Nephron progenitor cell (in vitro differentiated cells): Measurements from ENCODE around the gene PCDH18.
A peak's percentile ranks its signal among the peaks of the same experiment; 100 is the strongest.

Experiments used
- DNase-seq: peaks from one replicate; pipeline ENCODE4 v3.0.0; 2021
- H3K27ac Mint-ChIP-seq: 2 replicates; pipeline ENCODE4 v1.8.0; 2021; ENCODE audit warnings: mild to moderate bottlenecking, moderate library complexity, mixed read lengths
- H3K27me3 Mint-ChIP-seq: 2 replicates; pipeline ENCODE4 v1.8.0; 2021; ENCODE audit warnings: mild to moderate bottlenecking, low read depth, mixed read lengths; ENCODE audit not compliant: poor library complexity
- H3K36me3 Mint-ChIP-seq: 2 replicates; pipeline ENCODE4 v1.8.0; 2021; ENCODE audit warnings: low read depth, mixed read lengths
- H3K4me1 Mint-ChIP-seq: 2 replicates; pipeline ENCODE4 v1.8.0; 2021; ENCODE audit warnings: mixed read lengths
- H3K4me3 Mint-ChIP-seq: 2 replicates; pipeline ENCODE4 v1.8.0; 2021; ENCODE audit warnings: mild to moderate bottlenecking, moderate library complexity, mixed read lengths
- H3K9me3 Mint-ChIP-seq: 2 replicates; pipeline ENCODE4 v1.8.0; 2021; ENCODE audit warnings: mild to moderate bottlenecking, moderate library complexity, mixed read lengths
- TF ChIP-seq, protein P1 (sequence below): fragments of 200-600 bp; sonication (generic); IDR thresholded peaks from 2 replicates; pipeline ENCODE4 v1.5.0; 2021; ENCODE audit warnings: antibody characterized with exemption

Gene PCDH18

DNA sequence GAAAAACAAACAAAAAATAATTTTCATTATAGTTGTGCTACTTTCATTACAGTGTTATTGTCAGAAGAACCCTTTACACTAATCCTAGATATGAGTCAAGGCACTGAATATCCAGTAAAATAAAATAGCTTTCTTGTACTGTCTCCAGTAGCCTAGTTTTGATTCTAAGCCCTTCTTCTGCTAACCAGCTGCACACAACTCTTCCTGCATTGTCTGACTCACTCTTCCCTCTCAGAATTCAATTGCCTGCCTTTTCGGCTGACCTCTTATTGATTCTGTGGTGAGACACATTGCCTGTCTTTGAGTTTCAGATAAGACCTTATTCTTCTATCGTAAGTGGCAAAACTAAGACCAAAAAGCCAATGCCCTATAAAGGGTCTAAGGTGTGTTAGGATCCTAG, 26.7 kb upstream of the PCDH18 start:
- H3K9me3 Mint-ChIP-seq: no peaks in the 10 kb centered on the region
- no peaks in the 10 kb centered on the region for H3K27me3 Mint-ChIP-seq

DNA sequence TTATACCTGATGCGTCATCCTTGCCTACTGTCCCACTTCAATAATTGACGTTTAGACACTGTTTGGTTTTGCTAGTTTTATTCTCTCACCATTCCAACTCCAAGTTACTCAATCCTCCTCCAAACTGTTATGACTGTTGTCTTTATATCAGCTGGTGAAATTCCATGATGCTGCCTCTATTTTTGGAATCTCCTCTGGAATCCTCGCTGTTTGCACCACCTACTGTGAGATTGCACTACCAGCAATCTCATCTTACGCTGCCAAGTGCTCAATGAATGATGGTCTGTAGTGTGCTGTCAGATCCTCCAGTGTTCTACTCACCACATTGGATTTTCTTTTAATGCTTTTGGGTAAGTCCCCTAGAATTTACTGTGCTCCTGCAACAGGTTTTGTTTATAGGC, 13.2 kb upstream of the PCDH18 start:
- H3K4me3 Mint-ChIP-seq: no peak overlapping the region
- H3K36me3 Mint-ChIP-seq: no peaks in the 10 kb centered on the region
- no peaks in the 10 kb centered on the region for H3K9me3 Mint-ChIP-seq
- H3K27me3 Mint-ChIP-seq: no peaks in the 10 kb centered on the region
- no peak for DNase-seq
- peak overlapping the region; percentile 40 for H3K27ac Mint-ChIP-seq
- TF ChIP-seq, protein P1, sequence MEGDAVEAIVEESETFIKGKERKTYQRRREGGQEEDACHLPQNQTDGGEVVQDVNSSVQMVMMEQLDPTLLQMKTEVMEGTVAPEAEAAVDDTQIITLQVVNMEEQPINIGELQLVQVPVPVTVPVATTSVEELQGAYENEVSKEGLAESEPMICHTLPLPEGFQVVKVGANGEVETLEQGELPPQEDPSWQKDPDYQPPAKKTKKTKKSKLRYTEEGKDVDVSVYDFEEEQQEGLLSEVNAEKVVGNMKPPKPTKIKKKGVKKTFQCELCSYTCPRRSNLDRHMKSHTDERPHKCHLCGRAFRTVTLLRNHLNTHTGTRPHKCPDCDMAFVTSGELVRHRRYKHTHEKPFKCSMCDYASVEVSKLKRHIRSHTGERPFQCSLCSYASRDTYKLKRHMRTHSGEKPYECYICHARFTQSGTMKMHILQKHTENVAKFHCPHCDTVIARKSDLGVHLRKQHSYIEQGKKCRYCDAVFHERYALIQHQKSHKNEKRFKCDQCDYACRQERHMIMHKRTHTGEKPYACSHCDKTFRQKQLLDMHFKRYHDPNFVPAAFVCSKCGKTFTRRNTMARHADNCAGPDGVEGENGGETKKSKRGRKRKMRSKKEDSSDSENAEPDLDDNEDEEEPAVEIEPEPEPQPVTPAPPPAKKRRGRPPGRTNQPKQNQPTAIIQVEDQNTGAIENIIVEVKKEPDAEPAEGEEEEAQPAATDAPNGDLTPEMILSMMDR: no peak
- peaks cover 46% of the 10 kb centered on the region for H3K4me1 Mint-ChIP-seq

More for the DNA sequence above, 26.7 kb upstream of the PCDH18 start:
- Mint-ChIP-seq H3K4me3 (no peak overlapping the region), H3K36me3 (no peaks in the 10 kb centered on the region), H3K4me1 (no peaks in the 10 kb centered on the region), H3K27ac (no peak overlapping the region)
- TF ChIP-seq, protein P1: no peak
- no peak for DNase-seq

GRCh38 chr4:137543648-137544047, 11.4 kb upstream of the PCDH18 start:
- H3K27ac Mint-ChIP-seq: peak overlapping the region; percentile 52
- H3K4me1 Mint-ChIP-seq: peaks cover 46% of the 10 kb centered on the region
- H3K36me3 Mint-ChIP-seq: no peaks in the 10 kb centered on the region
- no peak overlapping the region for H3K4me3 Mint-ChIP-seq
- no peaks in the 10 kb centered on the region for H3K27me3 Mint-ChIP-seq
- H3K9me3 Mint-ChIP-seq: no peaks in the 10 kb centered on the region
- TF ChIP-seq, protein P1: no peak
- no peak for DNase-seq

- Mint-ChIP-seq H3K27ac (peak overlapping the region; percentile 52), H3K4me3 (no peak overlapping the region), H3K4me1 (peaks cover 46% of the 10 kb centered on the region), H3K9me3 (no peaks in the 10 kb centered on the region), H3K27me3 (no peaks in the 10 kb centered on the region), H3K36me3 (no peaks in the 10 kb centered on the region)
- DNase-seq: no peak
- TF ChIP-seq, protein P1: no peak
Measured at GRCh38 chr4:137543198-137543597, 10.9 kb upstream of the PCDH18 start.

DNA sequence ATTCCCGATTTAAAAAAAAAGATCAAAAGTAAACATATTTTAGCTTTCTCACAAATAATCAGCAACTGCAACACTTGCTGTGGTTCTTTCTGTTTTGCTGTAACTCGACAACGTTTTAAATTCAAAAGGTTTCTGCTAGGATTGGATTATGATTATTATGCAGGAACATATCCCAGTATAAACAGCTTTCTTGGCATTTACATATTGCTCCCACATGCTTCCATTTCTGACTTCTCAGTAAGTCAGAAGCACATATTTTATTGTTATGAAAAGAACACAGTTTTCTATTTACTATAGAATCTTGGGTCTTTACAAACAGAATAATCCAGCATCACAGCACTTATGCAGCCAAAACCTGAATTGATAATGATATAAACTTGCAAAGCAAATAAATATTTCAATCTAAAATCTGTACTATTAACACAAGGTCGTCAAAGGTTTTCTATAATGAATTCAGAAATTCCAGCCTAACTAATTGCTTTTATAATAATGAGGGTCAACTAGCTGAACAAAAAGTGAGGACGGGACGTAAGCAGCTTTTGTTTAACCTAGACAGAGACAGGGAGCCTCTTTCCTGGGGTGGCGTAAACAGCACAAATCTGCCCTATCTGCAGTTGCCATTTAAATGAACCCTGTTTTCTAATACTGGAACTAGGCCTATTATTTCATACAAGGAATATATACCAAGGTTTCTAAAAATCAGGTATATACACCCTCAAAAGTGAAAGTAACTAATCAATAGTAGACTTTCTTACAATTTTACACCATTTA, 9.8 kb upstream of the PCDH18 start:
- TF ChIP-seq, protein P1: no peak
- H3K27ac Mint-ChIP-seq: no peak overlapping the region
- no peaks in the 10 kb centered on the region for H3K27me3 Mint-ChIP-seq
- no peak for DNase-seq
- peaks cover 46% of the 10 kb centered on the region for H3K4me1 Mint-ChIP-seq
- no peaks in the 10 kb centered on the region for H3K9me3 Mint-ChIP-seq
- H3K36me3 Mint-ChIP-seq: no peaks in the 10 kb centered on the region
- peak overlapping the region; percentile 21 for H3K4me3 Mint-ChIP-seq

DNA sequence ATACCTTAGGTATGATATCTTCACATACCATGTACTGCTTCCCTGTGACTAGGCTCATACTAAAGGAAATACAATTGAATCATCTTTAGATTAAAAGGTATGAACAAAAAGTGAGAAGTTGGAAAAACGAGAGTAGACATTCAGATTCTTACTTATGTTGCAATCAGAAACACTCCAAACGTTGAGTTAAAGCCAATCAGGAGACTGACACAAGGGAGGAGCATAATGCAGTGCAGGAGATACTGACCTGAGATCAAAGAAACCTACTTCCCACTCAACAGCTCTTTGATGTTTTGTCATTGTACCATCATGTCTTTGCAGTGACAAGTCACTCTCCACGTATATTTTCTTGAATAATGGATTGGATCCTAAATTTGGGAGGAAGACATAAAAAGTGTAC, 8.9 kb upstream of the PCDH18 start:
- no peak for DNase-seq
- no peak overlapping the region for H3K4me3 Mint-ChIP-seq
- no peaks in the 10 kb centered on the region for H3K9me3 Mint-ChIP-seq
- no peaks in the 10 kb centered on the region for H3K27me3 Mint-ChIP-seq
- TF ChIP-seq, protein P1: no peak
- no peaks in the 10 kb centered on the region for H3K36me3 Mint-ChIP-seq
- H3K27ac Mint-ChIP-seq: no peak overlapping the region
- H3K4me1 Mint-ChIP-seq: peaks cover 46% of the 10 kb centered on the region
